Esophagus muscularis mucosa (tissue), 4 donors: ENCODE measurements around the gene VAPA. TPM values are rescaled to one million over a fixed set of nuclear protein-coding genes. Genes with fewer than 3 reads are reported as not detected.

Experiments used
- DNase-seq: peaks from one replicate; pipeline ENCODE4 v3.0.0-alpha.2; 2017; ENCODE audit errors: extremely low spot score
- H3K27ac ChIP-seq, 4 donors: fragments of 200-600 bp; sonication (generic); replicated peaks in 1 of 4; 1 replicate in 3 of 4; 2 replicates in 1 of 4; pipeline ENCODE4 v1.5.1; 2016 to 2019; ENCODE audit warnings: mild to moderate bottlenecking in 1 of 4
- H3K27me3 ChIP-seq, 4 donors: fragments of 200-600 bp; sonication (generic); one replicate each; pipeline versions ENCODE4 v1.5.1 to v1.6.0; 2016 to 2019
- H3K36me3 ChIP-seq, 4 donors: fragments of 200-600 bp; sonication (generic); one replicate each; pipeline ENCODE4 v1.5.1; 2016 to 2019
- H3K4me1 ChIP-seq, 4 donors: fragments of 200-600 bp; sonication (generic); one replicate each; pipeline ENCODE4 v1.5.1; 2016 to 2019
- H3K4me3 ChIP-seq, 4 donors: fragments of 200-600 bp; sonication (generic); 1 replicate in 2 of 4; 2 replicates in 2 of 4; pipeline ENCODE4 v1.5.1; 2016 to 2019; ENCODE audit warnings: mild to moderate bottlenecking in 4 of 4, moderate library complexity in 1 of 4
- H3K9me3 ChIP-seq, 4 donors: fragments of 200-600 bp; sonication (generic); 1 replicate in 3 of 4; 2 replicates in 1 of 4; pipeline ENCODE4 v1.5.1; 2016 to 2019
- CTCF ChIP-seq, 3 experiments: fragments of 200-600 bp in 2 of 3; fragments of 450-650 bp in 1 of 3; sonication (generic) in 2 of 3; IDR thresholded peaks; one replicate each; pipeline ENCODE4 v1.5.1; 2017 to 2019; ENCODE audit warnings: antibody characterized with exemption in 3 of 3, mild to moderate bottlenecking in 2 of 3, moderate library complexity in 1 of 3
- EP300 ChIP-seq: sonication (generic); formaldehyde crosslinking; IDR thresholded peaks from one replicate; pipeline ENCODE4 v1.6.1; 2017; ENCODE audit warnings: antibody characterized with exemption
- POLR2A ChIP-seq: fragments of 450-650 bp; IDR thresholded peaks from one replicate; pipeline ENCODE4 v1.6.1; 2017; ENCODE audit warnings: antibody characterized with exemption, moderate library complexity, mild to moderate bottlenecking, low read depth
- POLR2AphosphoS5 ChIP-seq, 2 donors: sonication (generic); formaldehyde crosslinking; IDR thresholded peaks; one replicate each; pipeline ENCODE4 v1.6.1; 2017; ENCODE audit warnings: antibody characterized with exemption in 2 of 2
- WGBS: methylation state at CpG from one replicate; pipeline ENCODE4 v1.1.5; 2018; 5-methylcytosine and 5-hydroxymethylcytosine counted together
- intact Hi-C: fragments of 100-400 bp; cut with DNase I; formaldehyde crosslinking; loops from one replicate; pipeline ENCODE4 v1.15.1; 2023
- total RNA-seq, 4 donors: library from RNA; depleted of rRNA; stranded (reverse); fragments of >200 nt; gene quantifications; one replicate each; pipeline versions ENCODE4 v1.1.0 to v1.2.1, GENCODE V29; 2016

Gene VAPA
- total RNA-seq, 4 donors from 2014 or later: 198 to 336 (median 260) TPM

GRCh38 chr18:9992300-9992972 is 78.6 kb downstream of the VAPA start:
- H3K9me3 ChIP-seq: no peaks in the 10 kb centered on the region
- no peaks in the 10 kb centered on the region for H3K36me3 ChIP-seq
- intact Hi-C loops: no loop called here
- TF ChIP-seq CTCF (IDR thresholded peaks at IDR 0.05) (no peak), EP300 (no peak), POLR2A (no peak), POLR2AphosphoS5 (IDR thresholded peaks at IDR 0.05) (no peak)
- no peak overlapping the region for H3K4me3 ChIP-seq
- DNase-seq: peak; percentile 82
- peak overlapping the region in 2 of 4 donors; percentile 15 to 27 for H3K27ac ChIP-seq
- peaks cover 0 to 23% (median 7%) of the 10 kb centered on the region in 4 donors for H3K4me1 ChIP-seq
- 63% methylated on average over 9 of the region's 9 CpGs for WGBS
- peaks cover 0 to 8% (median 0%) of the 10 kb centered on the region in 4 donors for H3K27me3 ChIP-seq

- WGBS: 83% methylated on average over 11 of the region's 11 CpGs
- TF ChIP-seq POLR2AphosphoS5 (IDR thresholded peaks at IDR 0.05): no peak
- no peak for TF ChIP-seq POLR2A
- no peak for TF ChIP-seq CTCF (IDR thresholded peaks at IDR 0.05)
- TF ChIP-seq EP300: no peak
- Histone ChIP-seq H3K4me1 (peaks cover 0 to 17% (median 7%) of the 10 kb centered on the region in 4 donors), H3K9me3 (peaks cover 0 to under 1% (median 0%) of the 10 kb centered on the region in 4 donors), H3K4me3 (no peak overlapping the region), H3K27ac (peak overlapping the region in 2 of 4 donors; percentile 27 to 42), H3K36me3 (no peaks in the 10 kb centered on the region), H3K27me3 (peaks cover 0 to 8% (median 0%) of the 10 kb centered on the region in 4 donors)
- intact Hi-C loops: no loop called here
- DNase-seq: no peak
Measured at GRCh38 chr18:9992973-9993520, 79.2 kb downstream of the VAPA start.

DNA sequence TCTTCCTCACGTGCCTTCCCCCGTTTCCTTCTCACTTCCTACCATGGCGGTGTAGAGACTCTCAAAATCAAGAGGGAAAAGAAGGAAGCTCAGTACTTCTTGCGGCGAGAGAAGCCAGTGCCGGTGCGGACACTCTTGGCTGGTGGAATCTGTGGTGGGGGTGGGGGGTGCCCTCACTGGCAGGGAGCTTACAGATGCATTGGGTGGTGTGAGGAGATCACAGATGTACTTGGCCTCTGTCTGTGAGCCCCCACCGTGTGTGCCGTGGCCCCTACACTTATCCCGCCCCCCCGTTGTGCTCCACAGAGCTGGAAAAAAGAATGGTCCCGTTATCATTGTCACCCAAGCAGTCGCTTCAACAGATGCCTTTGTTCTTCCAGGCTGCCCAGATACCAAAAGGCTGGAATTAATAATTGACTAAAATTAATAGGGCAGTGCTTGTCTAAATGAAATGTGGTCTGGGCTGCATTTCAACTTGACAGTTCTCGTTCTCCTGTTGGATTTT is 79.8 kb downstream of the VAPA start:
- Histone ChIP-seq H3K27me3 (peaks cover 0 to 8% (median 0%) of the 10 kb centered on the region in 4 donors), H3K4me1 (peaks cover 0 to 16% (median 7%) of the 10 kb centered on the region in 4 donors), H3K4me3 (no peak overlapping the region), H3K27ac (peak overlapping the region in 1 of 4 donors; percentile 42), H3K36me3 (no peaks in the 10 kb centered on the region), H3K9me3 (peaks cover 0 to 6% (median 0%) of the 10 kb centered on the region in 4 donors)
- peak; percentile 86 for DNase-seq
- intact Hi-C loops: no loop called here
- WGBS: 83% methylated on average over 13 of the region's 14 CpGs
- TF ChIP-seq CTCF (IDR thresholded peaks at IDR 0.05) (no peak), POLR2AphosphoS5 (IDR thresholded peaks at IDR 0.05) (no peak), EP300 (no peak), POLR2A (no peak)

DNA sequence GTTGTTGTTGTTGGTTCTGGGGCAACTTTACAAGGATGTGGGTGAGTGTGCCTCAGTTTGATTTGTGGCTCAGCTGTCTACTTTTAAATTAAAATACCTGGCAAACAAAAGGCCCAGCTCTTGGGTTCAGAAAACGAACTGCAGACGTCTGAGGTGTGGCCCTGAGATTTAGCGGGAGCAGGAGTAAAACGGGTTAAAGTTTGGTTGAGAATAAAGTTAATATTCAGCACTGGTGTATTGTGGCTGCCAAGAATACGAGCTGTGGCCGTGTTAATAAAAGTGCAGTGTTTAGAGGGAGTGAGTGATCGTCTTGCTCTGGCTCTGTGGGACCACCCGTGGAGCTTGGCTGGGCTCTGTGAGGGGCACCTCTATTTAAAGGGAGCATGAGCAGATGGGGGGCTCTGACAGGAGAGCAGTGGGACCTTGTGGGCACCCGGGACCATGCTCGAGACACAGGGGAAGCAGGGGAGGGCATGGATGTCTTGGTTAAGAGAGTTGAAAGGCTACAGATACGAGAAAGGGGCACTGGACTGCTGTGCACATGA is 80.3 kb downstream of the VAPA start:
- intact Hi-C loops: no loop called here
- TF ChIP-seq POLR2A: no peak
- no peak for TF ChIP-seq EP300
- no peak for TF ChIP-seq POLR2AphosphoS5 (IDR thresholded peaks at IDR 0.05)
- no peak for TF ChIP-seq CTCF (IDR thresholded peaks at IDR 0.05)
- DNase-seq: peak; percentile 72
- no peak overlapping the region for H3K27ac ChIP-seq
- peaks cover 0 to 8% (median 0%) of the 10 kb centered on the region in 4 donors for H3K27me3 ChIP-seq
- H3K9me3 ChIP-seq: peaks cover 0 to 8% (median 0%) of the 10 kb centered on the region in 4 donors
- H3K4me1 ChIP-seq: peaks cover 0 to 16% (median 7%) of the 10 kb centered on the region in 4 donors
- 45% methylated on average over 11 of the region's 11 CpGs for WGBS
- H3K36me3 ChIP-seq: no peaks in the 10 kb centered on the region
- H3K4me3 ChIP-seq: no peak overlapping the region
